BLaER1 (cell line): ENCODE results near the gene NID2.

Source experiments
- H3K27ac ChIP-seq: shearing (Covaris generic); formaldehyde crosslinking; 2 replicates; pipeline ENCODE4 v1.8.1; 2022
- H3K27me3 ChIP-seq: shearing (Covaris generic); formaldehyde crosslinking; 2 replicates; pipeline ENCODE4 v1.8.1; 2022
- H3K36me3 ChIP-seq: shearing (Covaris generic); formaldehyde crosslinking; 2 replicates; pipeline ENCODE4 v1.8.1; 2022
- H3K4me1 ChIP-seq: shearing (Covaris generic); formaldehyde crosslinking; 2 replicates; pipeline ENCODE4 v1.8.1; 2022
- H3K4me2 ChIP-seq: shearing (Covaris generic); formaldehyde crosslinking; 2 replicates; pipeline ENCODE4 v1.8.1; 2022
- H3K4me3 ChIP-seq: shearing (Covaris generic); formaldehyde crosslinking; 2 replicates; pipeline ENCODE4 v1.8.1; 2022
- H3K9ac ChIP-seq: shearing (Covaris generic); formaldehyde crosslinking; 2 replicates; pipeline ENCODE4 v1.8.1; 2022
- H3K9me3 ChIP-seq: shearing (Covaris generic); formaldehyde crosslinking; 2 replicates; pipeline ENCODE4 v1.8.1; 2022
- H4K20me1 ChIP-seq: shearing (Covaris generic); formaldehyde crosslinking; 2 replicates; pipeline ENCODE4 v1.8.1; 2022
- Cebpa-rat ChIP-seq: shearing (Covaris generic); IDR thresholded peaks from 2 replicates; pipeline ENCODE4 v1.8.1; 2022

Gene NID2

DNA sequence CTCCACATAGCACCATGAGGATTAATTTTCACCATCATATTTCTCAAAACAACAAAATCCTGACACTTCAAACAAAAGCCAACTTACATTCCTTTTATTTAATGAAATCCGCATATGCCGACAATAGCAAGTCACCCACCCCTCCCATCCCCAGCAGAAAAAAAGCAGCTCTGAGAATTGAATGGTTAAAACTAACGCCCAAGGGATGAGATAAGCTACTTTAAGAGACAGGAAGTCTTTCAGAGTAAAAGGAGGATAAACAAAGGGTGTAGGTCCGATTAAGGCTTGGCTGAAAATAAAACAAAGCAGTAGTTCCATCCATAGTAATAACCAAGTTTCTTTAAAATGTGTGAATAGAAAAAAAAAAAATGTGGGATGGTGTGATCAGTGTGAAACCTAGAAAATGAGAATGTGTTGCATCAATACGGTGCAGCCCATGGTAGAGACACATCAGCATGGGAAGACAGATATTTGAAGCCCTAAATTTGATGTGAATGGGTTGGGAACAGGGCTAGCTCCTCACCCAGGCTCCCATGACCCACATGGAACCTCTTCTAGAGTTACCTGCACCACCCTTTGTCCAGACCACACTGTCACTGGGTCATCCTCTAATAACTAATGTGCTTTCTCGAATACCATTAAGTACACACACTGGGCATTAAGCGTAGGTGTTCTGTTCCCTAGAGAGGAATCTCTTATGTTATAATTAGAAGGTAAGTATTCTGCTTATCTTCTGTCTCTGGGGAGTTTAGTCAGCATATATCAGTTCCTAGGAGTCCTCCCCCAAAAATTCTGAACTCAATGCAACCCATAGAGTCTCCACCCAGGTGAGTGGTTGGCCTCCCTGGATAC is 47.8 kb downstream of the NID2 start:
- Histone ChIP-seq H3K4me2 (peak overlapping the region; percentile 85), H3K27ac (peak overlapping the region; percentile 80), H3K4me1 (peaks cover 81% of the 10 kb centered on the region), H3K27me3 (no peaks in the 10 kb centered on the region), H3K9ac (peak overlapping the region; percentile 61; the same call in 1 of the 2 replicates), H4K20me1 (no peaks in the 10 kb centered on the region), H3K9me3 (peaks cover 38% of the 10 kb centered on the region), H3K36me3 (peaks cover 81% of the 10 kb centered on the region), H3K4me3 (peak overlapping the region; percentile 37)
- TF ChIP-seq Cebpa-rat: no peak

- Histone ChIP-seq H3K36me3 (peaks cover 81% of the 10 kb centered on the region), H3K9ac (peak overlapping the region; percentile 61)
These were observed 48.6 kb downstream of the NID2 start for GRCh38 chr14:52020161-52020714.

GRCh38 chr14:52018970-52019369 is 49.9 kb downstream of the NID2 start:
- Histone ChIP-seq H3K9ac (no peak overlapping the region), H3K36me3 (peaks cover 79% of the 10 kb centered on the region), H3K4me3 (no peak overlapping the region), H3K27ac (peak overlapping the region; percentile 80), H3K4me1 (peaks cover 100% of the 10 kb centered on the region), H3K27me3 (no peaks in the 10 kb centered on the region), H4K20me1 (no peaks in the 10 kb centered on the region), H3K4me2 (peak overlapping the region; percentile 85), H3K9me3 (peaks cover 18% of the 10 kb centered on the region)
- TF ChIP-seq Cebpa-rat: no peak

More at GRCh38 chr14:52020161-52020714, 48.6 kb downstream of the NID2 start:
- peaks cover 89% of the 10 kb centered on the region for H3K4me1 ChIP-seq
- H3K9me3 ChIP-seq: peaks cover 30% of the 10 kb centered on the region
- H3K27me3 ChIP-seq: no peaks in the 10 kb centered on the region
- peak overlapping the region; percentile 37; the same call in 1 of the 2 replicates for H3K4me3 ChIP-seq
- no peak for TF ChIP-seq Cebpa-rat
- peak overlapping the region; percentile 85 for H3K4me2 ChIP-seq
- no peaks in the 10 kb centered on the region for H4K20me1 ChIP-seq
- peak overlapping the region; percentile 80 for H3K27ac ChIP-seq

- Histone ChIP-seq H3K27ac (peak overlapping the region; percentile 80), H3K9me3 (peaks cover 12% of the 10 kb centered on the region; the same call in 1 of the 2 replicates), H3K4me1 (peaks cover 100% of the 10 kb centered on the region), H3K4me2 (peak overlapping the region; percentile 85), H3K4me3 (no peak overlapping the region), H3K36me3 (peaks cover 79% of the 10 kb centered on the region), H3K9ac (no peak overlapping the region), H4K20me1 (no peaks in the 10 kb centered on the region), H3K27me3 (no peaks in the 10 kb centered on the region)
- TF ChIP-seq Cebpa-rat: no peak
These were observed 50.6 kb downstream of the NID2 start for GRCh38 chr14:52018252-52018651.

DNA sequence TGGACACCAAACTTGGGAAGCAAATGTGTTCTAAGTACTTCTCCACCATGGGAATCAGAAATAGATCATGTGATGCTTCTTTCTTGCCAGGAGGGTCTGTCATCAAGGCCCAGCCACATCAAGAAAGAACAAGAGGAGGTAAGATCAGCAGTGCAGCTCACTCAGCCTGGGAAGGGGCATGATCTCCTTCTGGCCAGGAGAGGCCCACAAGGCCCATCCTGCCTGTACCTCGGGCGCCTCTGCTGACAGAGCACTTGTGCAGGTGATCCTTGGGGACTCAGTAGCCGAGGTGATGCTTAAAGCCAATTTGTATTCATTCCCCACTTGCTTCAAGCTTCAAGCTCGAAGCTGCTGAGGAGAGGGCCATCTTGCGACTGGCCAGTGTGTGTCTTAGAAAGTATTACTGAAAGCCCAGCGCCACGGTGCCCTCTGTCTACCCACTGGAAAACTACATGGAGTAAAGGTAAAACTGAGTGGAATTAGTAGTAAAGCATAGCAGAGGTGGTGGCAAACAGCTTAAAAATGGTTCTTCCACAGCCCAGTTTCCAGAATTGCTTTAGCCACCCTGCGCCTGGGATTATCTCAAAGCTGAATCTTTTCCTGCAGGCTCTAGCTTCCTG is 53.3 kb downstream of the NID2 start:
- H3K9ac ChIP-seq: peak overlapping the region; percentile 35; the same call in 1 of the 2 replicates

GRCh38 chr14:52014601-52015267 is 54.1 kb downstream of the NID2 start:
- Histone ChIP-seq H3K36me3 (peaks cover 89% of the 10 kb centered on the region), H3K4me1 (peaks cover 85% of the 10 kb centered on the region), H3K4me2 (peak overlapping the region; percentile 80), H3K27me3 (no peaks in the 10 kb centered on the region), H3K9ac (peak overlapping the region; percentile 35), H3K27ac (peak overlapping the region; percentile 86), H4K20me1 (no peaks in the 10 kb centered on the region), H3K9me3 (peaks cover 12% of the 10 kb centered on the region; the same call in 1 of the 2 replicates), H3K4me3 (peak overlapping the region; percentile 10; the same call in 1 of the 2 replicates)
- TF ChIP-seq Cebpa-rat: no peak

More for the DNA sequence above, 53.3 kb downstream of the NID2 start:
- Histone ChIP-seq H3K4me3 (peak overlapping the region; percentile 10; the same call in 1 of the 2 replicates), H4K20me1 (no peaks in the 10 kb centered on the region), H3K4me2 (peak overlapping the region; percentile 80), H3K27ac (peak overlapping the region; percentile 86), H3K27me3 (no peaks in the 10 kb centered on the region), H3K4me1 (peaks cover 93% of the 10 kb centered on the region), H3K9me3 (peaks cover 12% of the 10 kb centered on the region; the same call in 1 of the 2 replicates), H3K36me3 (peaks cover 86% of the 10 kb centered on the region)
- TF ChIP-seq Cebpa-rat: no peak

DNA sequence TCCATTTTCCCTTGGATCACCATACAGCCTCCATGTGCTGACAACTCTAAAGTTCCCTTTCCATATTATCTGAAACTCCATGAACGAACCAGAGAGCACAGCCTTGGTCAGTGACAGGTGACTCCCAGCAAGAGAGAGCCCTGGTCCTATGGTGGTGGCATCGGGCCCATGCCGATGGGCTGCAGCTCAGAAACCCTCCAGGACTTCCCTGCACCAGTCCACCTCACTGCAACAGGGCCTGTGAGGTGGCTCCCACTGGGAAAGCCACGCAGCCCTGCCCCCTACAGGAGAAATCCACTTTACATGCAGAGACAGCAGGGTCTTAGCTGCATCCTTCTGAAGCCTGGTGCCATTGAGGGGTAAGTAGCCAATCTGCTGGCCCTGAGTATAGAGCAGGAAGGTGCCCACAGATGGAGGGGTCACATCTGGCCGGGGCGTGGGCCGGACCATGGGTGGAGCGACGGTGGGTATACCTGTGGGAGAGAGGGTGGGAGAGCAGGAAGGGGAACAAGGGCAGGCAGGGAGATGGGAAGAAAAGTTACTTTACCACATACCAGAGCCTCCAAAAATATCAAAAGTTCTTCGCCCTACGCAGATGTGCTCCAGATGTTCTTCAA is 54.8 kb downstream of the NID2 start:
- Histone ChIP-seq H3K4me2 (peak overlapping the region; percentile 80), H3K27ac (peak overlapping the region; percentile 86), H3K9me3 (peaks cover 6% of the 10 kb centered on the region; the same call in 1 of the 2 replicates), H3K27me3 (no peaks in the 10 kb centered on the region), H3K4me3 (no peak overlapping the region), H3K4me1 (peaks cover 79% of the 10 kb centered on the region), H4K20me1 (no peaks in the 10 kb centered on the region), H3K9ac (peak overlapping the region; percentile 35), H3K36me3 (peaks cover 89% of the 10 kb centered on the region)
- no peak for TF ChIP-seq Cebpa-rat

DNA sequence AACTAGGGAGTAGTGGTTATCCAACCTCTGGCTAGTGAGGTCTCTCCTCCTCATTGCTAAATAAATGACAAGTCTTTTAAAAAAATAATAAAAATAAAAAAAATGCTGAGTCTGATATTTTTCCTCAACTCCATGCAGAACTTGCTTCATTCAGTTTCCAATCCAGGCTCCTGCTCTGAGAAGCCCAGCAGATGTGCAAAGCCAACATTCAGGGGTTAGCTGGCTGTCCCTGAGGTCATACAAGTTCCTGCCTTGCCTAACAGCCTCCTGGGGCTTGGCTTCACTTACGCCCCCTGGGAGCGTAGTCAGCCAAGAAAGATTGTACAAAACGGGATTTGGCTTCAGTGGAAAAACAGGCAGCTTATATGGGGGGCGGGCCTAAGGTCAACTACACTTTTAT is 56.2 kb downstream of the NID2 start:
- no peak for TF ChIP-seq Cebpa-rat
- peaks cover 64% of the 10 kb centered on the region for H3K4me1 ChIP-seq
- peaks cover 89% of the 10 kb centered on the region for H3K36me3 ChIP-seq
- H4K20me1 ChIP-seq: no peaks in the 10 kb centered on the region
- peaks cover under 1% of the 10 kb centered on the region; the same call in 1 of the 2 replicates for H3K9me3 ChIP-seq
- H3K9ac ChIP-seq: peak overlapping the region; percentile 27; the same call in 1 of the 2 replicates
- H3K27ac ChIP-seq: peak overlapping the region; percentile 86
- peak overlapping the region; percentile 80 for H3K4me2 ChIP-seq
- no peaks in the 10 kb centered on the region for H3K27me3 ChIP-seq
- no peak overlapping the region for H3K4me3 ChIP-seq

GRCh38 chr14:52011523-52011922 is 57.3 kb downstream of the NID2 start:
- Histone ChIP-seq H3K9ac (no peak overlapping the region), H3K4me3 (no peak overlapping the region), H3K9me3 (no peaks in the 10 kb centered on the region), H3K36me3 (peaks cover 88% of the 10 kb centered on the region), H3K4me2 (peak overlapping the region; percentile 80), H3K27ac (peak overlapping the region; percentile 86), H3K4me1 (peaks cover 53% of the 10 kb centered on the region), H4K20me1 (0 out of 2 replicates have a peak, but pooled peaks cover under 1% of the 10 kb centered on the region), H3K27me3 (no peaks in the 10 kb centered on the region)
- no peak for TF ChIP-seq Cebpa-rat
